Tibial artery (tissue), 4 donors: Measurements from ENCODE around the gene GALNS.

Source experiments
- DNase-seq, 2 donors: peaks; one replicate each; pipeline ENCODE4 v3.0.0-alpha.2; 2019
- H3K27ac ChIP-seq, 2 donors: fragments of 200-600 bp; sonication (generic) in 1 of 2; 1 replicate in 1 of 2; 2 replicates in 1 of 2; pipeline ENCODE4 v1.5.1; 2018 to 2019; ENCODE audit warnings: mild to moderate bottlenecking in 1 of 2
- H3K27me3 ChIP-seq, 2 donors: fragments of 200-600 bp; sonication (generic) in 1 of 2; one replicate each; pipeline versions ENCODE4 v1.5.1 to v1.6.0; 2016 to 2019
- H3K36me3 ChIP-seq, 3 donors: fragments of 200-600 bp; sonication (generic) in 2 of 3; one replicate each; pipeline ENCODE4 v1.5.1; 2016 to 2019; ENCODE audit warnings: mild to moderate bottlenecking in 2 of 3
- H3K4me1 ChIP-seq, 4 donors: fragments of 200-600 bp; sonication (generic) in 2 of 4; 1 replicate in 3 of 4; 2 replicates in 1 of 4; pipeline ENCODE4 v1.5.1; 2016 to 2019
- H3K4me3 ChIP-seq, 2 donors: fragments of 200-600 bp; sonication (generic) in 1 of 2; 1 replicate in 1 of 2; 2 replicates in 1 of 2; pipeline ENCODE4 v1.5.1; 2018 to 2019; ENCODE audit warnings: mild to moderate bottlenecking in 2 of 2
- H3K9me3 ChIP-seq, 3 donors: fragments of 200-600 bp; sonication (generic) in 1 of 3; one replicate each; pipeline ENCODE4 v1.5.1; 2016 to 2019
- CTCF ChIP-seq, 2 experiments: fragments of 200-600 bp in 1 of 2; fragments of 450-650 bp in 1 of 2; IDR thresholded peaks; one replicate each; pipeline ENCODE4 v1.5.1; 2017 to 2019; ENCODE audit warnings: antibody characterized with exemption in 2 of 2, mild to moderate bottlenecking in 1 of 2, moderate library complexity in 1 of 2
- intact Hi-C: fragments of 100-400 bp; cut with DNase I; formaldehyde crosslinking; loops from one replicate; pipeline ENCODE4 v1.15.0; 2023; ENCODE audit warnings: low total_unique reads

Gene GALNS

GRCh38 chr16:88836791-88837190 is 20.0 kb downstream of the GALNS start:
- Histone ChIP-seq H3K27ac (no peak overlapping the region), H3K27me3 (no peaks in the 10 kb centered on the region), H3K36me3 (peaks cover 25 to 74% (median 53%) of the 10 kb centered on the region in 3 donors), H3K4me1 (no peaks in the 10 kb centered on the region), H3K9me3 (no peaks in the 10 kb centered on the region), H3K4me3 (no peak overlapping the region)
- no peak for TF ChIP-seq CTCF (IDR thresholded peaks at IDR 0.05)
- DNase-seq = no peak
- intact Hi-C loops = no loop called here

- no peak overlapping the region for H3K4me3 ChIP-seq
- no peaks in the 10 kb centered on the region for H3K4me1 ChIP-seq
- TF ChIP-seq CTCF (IDR thresholded peaks at IDR 0.05) = no peak
- no peak for DNase-seq
- H3K36me3 ChIP-seq = peaks cover 24 to 69% (median 47%) of the 10 kb centered on the region in 3 donors
- H3K27ac ChIP-seq = no peak overlapping the region
- intact Hi-C loops = no loop called here
- no peaks in the 10 kb centered on the region for H3K9me3 ChIP-seq
- no peaks in the 10 kb centered on the region for H3K27me3 ChIP-seq
Measured at GRCh38 chr16:88835818-88836217, 20.9 kb downstream of the GALNS start.

- H3K9me3 ChIP-seq = no peaks in the 10 kb centered on the region
- no peak overlapping the region for H3K27ac ChIP-seq
- no peak overlapping the region for H3K4me3 ChIP-seq
- no peak for TF ChIP-seq CTCF (IDR thresholded peaks at IDR 0.05)
- intact Hi-C loops = no loop called here
- H3K27me3 ChIP-seq = no peaks in the 10 kb centered on the region
- peaks cover 19 to 69% (median 47%) of the 10 kb centered on the region in 3 donors for H3K36me3 ChIP-seq
- H3K4me1 ChIP-seq = no peaks in the 10 kb centered on the region
- DNase-seq = peak; percentile 80 to 83
Measured at GRCh38 chr16:88835383-88835782, 21.4 kb downstream of the GALNS start.

GRCh38 chr16:88834670-88835069 is 22.1 kb downstream of the GALNS start:
- Histone ChIP-seq H3K36me3 (peaks cover 12 to 69% (median 42%) of the 10 kb centered on the region in 3 donors), H3K27me3 (no peaks in the 10 kb centered on the region), H3K4me3 (no peak overlapping the region), H3K9me3 (no peaks in the 10 kb centered on the region), H3K27ac (no peak overlapping the region), H3K4me1 (no peaks in the 10 kb centered on the region)
- no peak for TF ChIP-seq CTCF (IDR thresholded peaks at IDR 0.05)
- intact Hi-C loops = no loop called here
- DNase-seq = no peak

- Histone ChIP-seq H3K36me3 (peaks cover 11 to 69% (median 33%) of the 10 kb centered on the region in 3 donors), H3K27ac (no peak overlapping the region), H3K4me3 (no peak overlapping the region), H3K4me1 (no peaks in the 10 kb centered on the region), H3K9me3 (no peaks in the 10 kb centered on the region), H3K27me3 (no peaks in the 10 kb centered on the region)
- DNase-seq = no peak
- intact Hi-C loops = no loop called here
- no peak for TF ChIP-seq CTCF (IDR thresholded peaks at IDR 0.05)
Measured at GRCh38 chr16:88833086-88833485, 23.7 kb downstream of the GALNS start.

- Histone ChIP-seq H3K27me3 (no peaks in the 10 kb centered on the region), H3K4me3 (no peak overlapping the region), H3K27ac (no peak overlapping the region), H3K9me3 (no peaks in the 10 kb centered on the region), H3K36me3 (peaks cover 14 to 69% (median 40%) of the 10 kb centered on the region in 3 donors), H3K4me1 (no peaks in the 10 kb centered on the region)
- no peak for DNase-seq
- intact Hi-C loops = no loop called here
- TF ChIP-seq CTCF (IDR thresholded peaks at IDR 0.05) = no peak
Measured at GRCh38 chr16:88831838-88832237, 24.9 kb downstream of the GALNS start.
